Fibroblast of lung (primary cell): ENCODE measurements around the gene MRPS9. TPM values are rescaled to one million over a fixed set of nuclear protein-coding genes. Genes with fewer than 3 reads are reported as not detected.

Experiments
- DNase-seq, 2 donors: peaks; one replicate each; pipeline versions ENCODE4 v3.0.0 to v3.0.0-alpha.2; 2010; ENCODE audit warnings: low read depth in 2 of 2
- H2AFZ ChIP-seq: 2 replicates; pipeline ENCODE4 v1.5.1; 2012; ENCODE audit warnings: low read length, control low read depth, inconsistent platforms
- H3K27ac ChIP-seq: 2 replicates; pipeline ENCODE4 v1.5.1; 2011; ENCODE audit warnings: low read length, control low read depth; ENCODE audit not compliant: insufficient read depth
- H3K27me3 ChIP-seq: 2 replicates; pipeline ENCODE4 v1.5.1; 2011; ENCODE audit warnings: mild to moderate bottlenecking, low read length; ENCODE audit not compliant: control insufficient read depth, insufficient read depth
- H3K36me3 ChIP-seq: 2 replicates; pipeline ENCODE4 v1.5.1; 2011; ENCODE audit warnings: low read length; ENCODE audit not compliant: control insufficient read depth, insufficient read depth
- H3K4me1 ChIP-seq: 2 replicates; pipeline ENCODE4 v1.5.1; 2011; ENCODE audit warnings: low read length; ENCODE audit not compliant: control insufficient read depth, insufficient read depth; ENCODE audit errors: extremely low read depth
- H3K4me2 ChIP-seq: 2 replicates; pipeline ENCODE4 v1.5.1; 2011; ENCODE audit warnings: low read length, control low read depth; ENCODE audit not compliant: insufficient read depth; ENCODE audit errors: extremely low read depth
- H3K4me3 ChIP-seq, 4 experiments: fragments of 200-600 bp in 1 of 4; sonication (generic) in 1 of 4; replicated peaks in 1 of 4; 2 replicates each; pipeline ENCODE4 v1.5.1; 2011 to 2016; ENCODE audit warnings: low read length in 4 of 4, low read depth in 3 of 4, mild to moderate bottlenecking in 3 of 4, control low read depth in 2 of 4, inconsistent platforms in 1 of 4, mixed read lengths in 1 of 4; ENCODE audit not compliant: insufficient read depth in 1 of 4; ENCODE audit errors: control extremely low read depth in 1 of 4
- H3K79me2 ChIP-seq: 2 replicates; pipeline ENCODE4 v1.5.1; 2012; ENCODE audit warnings: mild to moderate bottlenecking, low read length, inconsistent platforms; ENCODE audit not compliant: control insufficient read depth, insufficient read depth
- H3K9ac ChIP-seq: 2 replicates; pipeline ENCODE4 v1.5.1; 2011; ENCODE audit warnings: mild to moderate bottlenecking, low read length, control low read depth; ENCODE audit not compliant: insufficient read depth
- H3K9me3 ChIP-seq: 2 replicates; pipeline ENCODE4 v1.5.1; 2012; ENCODE audit warnings: low read depth, low read length; ENCODE audit not compliant: control insufficient read depth, insufficient read depth
- H4K20me1 ChIP-seq: 2 replicates; pipeline ENCODE4 v1.5.1; 2011; ENCODE audit warnings: low read length; ENCODE audit not compliant: control insufficient read depth, insufficient read depth; ENCODE audit errors: extremely low read depth
- EZH2 ChIP-seq: IDR thresholded peaks from 2 replicates; pipeline ENCODE4 v1.5.1; 2012; ENCODE audit warnings: low read length, control low read depth, mild to moderate bottlenecking; ENCODE audit errors: missing control alignments
- polyA minus RNA-seq: library from RNA; depleted of rRNA, polyadenylated mRNA; stranded (reverse); fragments of >200 nt; gene quantifications from 2 replicates; pipeline ENCODE4 v1.2.3, GENCODE V29; 2011; ENCODE audit warnings: low replicate concordance
- polyA plus RNA-seq, 2 donors: library from polyadenylated mRNA; depleted of rRNA in 1 of 2; stranded (reverse) in 1 of 2; unstranded in 1 of 2; fragments of >200 nt; gene quantifications; 2 replicates each; pipeline ENCODE4 v1.2.1, GENCODE V29; 2011 to 2012; ENCODE audit warnings: missing spikeins in 1 of 2
- total RNA-seq: library from RNA; depleted of rRNA; stranded (reverse); fragments of >200 nt; gene quantifications from 2 replicates; pipeline ENCODE4 v1.2.1, GENCODE V29; 2014
- TF ChIP-seq, protein P1 (sequence below), 2 donors: IDR thresholded peaks in 1 of 2; conservative IDR thresholded peaks in 1 of 2; 1 replicate in 1 of 2; 2 replicates in 1 of 2; pipeline ENCODE4 v1.5.1; 2011 to 2012; ENCODE audit warnings: low read length in 2 of 2, control low read depth in 1 of 2, inconsistent platforms in 1 of 2, low read depth in 1 of 2, mild to moderate bottlenecking in 1 of 2

MRPS9 gene
- 21.3 and 21.6 TPM in 2 replicates for total RNA-seq
- polyA plus RNA-seq: 25.3 and 30.7 TPM in 2 replicates
- 21.1 and 26.4 TPM in 2 replicates for polyA plus RNA-seq (2012)
- 4.6 and 6.6 TPM in 2 replicates for polyA minus RNA-seq

DNA sequence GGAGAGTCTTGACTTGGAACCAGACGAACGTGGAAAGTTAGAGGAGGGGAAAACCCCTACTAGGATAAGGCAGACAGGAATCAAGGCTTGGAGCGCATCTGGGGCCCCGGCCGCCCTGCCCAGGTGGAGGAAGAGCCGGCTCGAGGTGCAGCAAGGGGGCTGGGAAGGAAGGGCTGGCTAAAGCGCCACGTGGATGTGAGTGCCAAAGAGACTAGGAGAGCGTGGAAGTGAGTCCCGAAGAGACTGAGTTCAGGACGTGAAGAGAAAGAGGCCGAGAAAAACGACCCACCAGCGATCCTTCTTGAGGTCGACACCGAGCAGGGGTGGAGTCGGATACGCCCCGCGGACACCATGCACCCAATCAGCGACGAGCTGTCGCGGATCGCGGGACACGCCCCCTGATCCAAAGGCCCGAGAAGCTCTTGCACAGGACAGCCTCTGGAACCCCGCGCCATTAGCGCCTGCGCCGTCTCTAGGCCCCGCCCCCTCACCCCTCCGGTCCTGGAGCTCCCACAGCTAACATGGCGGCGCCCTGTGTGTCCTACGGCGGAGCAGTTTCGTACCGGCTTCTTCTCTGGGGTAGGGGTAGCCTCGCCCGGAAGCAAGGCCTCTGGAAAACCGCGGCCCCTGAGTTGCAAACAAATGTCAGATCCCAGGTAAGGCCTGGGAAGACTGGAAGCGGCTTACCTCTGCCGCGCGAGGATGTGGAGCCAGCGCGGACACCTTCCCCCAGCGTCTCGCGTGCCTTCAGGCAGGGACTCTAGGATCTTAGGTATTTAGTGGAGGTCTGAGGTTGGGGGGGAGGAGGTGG is at the start of gene MRPS9:
MRPS9 (plus strand) TSS at position 498 of the 811 bp plus-strand sequence; CDS start at position 522, 24 bp downstream.
- peak within 1 kb of the TSS; percentile 98 for H2AFZ ChIP-seq
- H3K9me3 ChIP-seq: no peaks in the 10 kb centered on the region
- peak within 1 kb of the TSS; percentile 68 to 98 (median 80) for H3K4me3 ChIP-seq
- peak; percentile 96 for DNase-seq
- peaks cover 10% of the 10 kb centered on the region for H3K79me2 ChIP-seq
- H3K4me1 ChIP-seq: peaks cover 4% of the 10 kb centered on the region
- TF ChIP-seq, protein P1, sequence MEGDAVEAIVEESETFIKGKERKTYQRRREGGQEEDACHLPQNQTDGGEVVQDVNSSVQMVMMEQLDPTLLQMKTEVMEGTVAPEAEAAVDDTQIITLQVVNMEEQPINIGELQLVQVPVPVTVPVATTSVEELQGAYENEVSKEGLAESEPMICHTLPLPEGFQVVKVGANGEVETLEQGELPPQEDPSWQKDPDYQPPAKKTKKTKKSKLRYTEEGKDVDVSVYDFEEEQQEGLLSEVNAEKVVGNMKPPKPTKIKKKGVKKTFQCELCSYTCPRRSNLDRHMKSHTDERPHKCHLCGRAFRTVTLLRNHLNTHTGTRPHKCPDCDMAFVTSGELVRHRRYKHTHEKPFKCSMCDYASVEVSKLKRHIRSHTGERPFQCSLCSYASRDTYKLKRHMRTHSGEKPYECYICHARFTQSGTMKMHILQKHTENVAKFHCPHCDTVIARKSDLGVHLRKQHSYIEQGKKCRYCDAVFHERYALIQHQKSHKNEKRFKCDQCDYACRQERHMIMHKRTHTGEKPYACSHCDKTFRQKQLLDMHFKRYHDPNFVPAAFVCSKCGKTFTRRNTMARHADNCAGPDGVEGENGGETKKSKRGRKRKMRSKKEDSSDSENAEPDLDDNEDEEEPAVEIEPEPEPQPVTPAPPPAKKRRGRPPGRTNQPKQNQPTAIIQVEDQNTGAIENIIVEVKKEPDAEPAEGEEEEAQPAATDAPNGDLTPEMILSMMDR (conservative IDR thresholded peaks at IDR 0.05 in 1 of 2, IDR thresholded peaks at IDR 0.05 in 1 of 2; ENCODE audit: low read depth in 1 of 2, low read length in 2 of 2): no peak
- no peak for TF ChIP-seq EZH2
- peak within 1 kb of the TSS; percentile 99 for H3K4me2 ChIP-seq
- no peaks in the 10 kb centered on the region for H3K36me3 ChIP-seq
- no peaks in the 10 kb centered on the region for H3K27me3 ChIP-seq
- H3K27ac ChIP-seq: peak within 1 kb of the TSS; percentile 72
- no peaks in the 10 kb centered on the region for H4K20me1 ChIP-seq
- peak within 1 kb of the TSS; percentile 76 for H3K9ac ChIP-seq

DNA sequence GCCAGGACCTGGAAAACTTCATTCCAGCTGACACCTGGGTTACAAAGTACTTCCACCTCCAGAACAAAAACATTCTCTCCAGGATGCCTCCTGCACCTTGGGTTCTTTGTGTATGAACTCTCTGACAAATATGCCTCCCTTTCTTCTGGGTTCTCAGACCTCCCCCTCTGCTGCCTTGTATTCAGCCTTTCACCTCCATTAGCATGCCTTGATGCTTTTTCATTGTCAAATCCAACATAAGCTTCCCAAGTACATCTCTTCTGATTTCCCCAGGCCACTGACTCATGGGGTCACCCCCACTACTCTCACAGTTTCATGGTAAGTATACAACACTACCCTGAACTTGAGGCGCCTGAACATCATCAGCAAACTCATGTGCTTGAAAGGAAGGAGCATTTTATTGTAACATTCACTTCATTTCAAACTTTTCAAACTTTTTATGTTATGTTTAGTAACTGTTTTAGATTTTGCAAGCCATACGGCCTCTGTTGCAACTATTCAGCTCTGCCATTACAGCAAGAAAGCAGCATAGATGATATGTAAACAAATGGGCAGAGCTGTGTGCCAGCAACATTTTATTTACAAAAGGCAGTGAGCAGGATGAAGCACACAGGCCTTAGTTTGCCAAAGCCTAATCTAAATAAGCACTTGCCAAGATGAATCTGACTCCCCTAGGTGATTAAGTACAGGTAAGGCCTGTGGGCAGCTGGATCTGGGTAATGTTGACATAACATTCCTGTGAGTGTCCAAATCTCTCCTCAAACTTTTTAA is 32.5 kb upstream of the MRPS9 start:
- H3K36me3 ChIP-seq: no peaks in the 10 kb centered on the region
- no peaks in the 10 kb centered on the region for H3K79me2 ChIP-seq
- H3K4me1 ChIP-seq: no peaks in the 10 kb centered on the region
- no peak overlapping the region for H3K4me3 ChIP-seq
- peak in 1 of 2 donors; percentile 2 for DNase-seq
- TF ChIP-seq, protein P1 (conservative IDR thresholded peaks at IDR 0.05 in 1 of 2, IDR thresholded peaks at IDR 0.05 in 1 of 2; ENCODE audit: low read depth in 1 of 2, low read length in 2 of 2): no peak
- TF ChIP-seq EZH2: no peak
- no peak overlapping the region for H3K27ac ChIP-seq
- H3K9me3 ChIP-seq: no peaks in the 10 kb centered on the region
- H3K9ac ChIP-seq: no peak overlapping the region
- H2AFZ ChIP-seq: no peak overlapping the region
- no peaks in the 10 kb centered on the region for H4K20me1 ChIP-seq
- no peaks in the 10 kb centered on the region for H3K27me3 ChIP-seq
- H3K4me2 ChIP-seq: no peak overlapping the region

DNA sequence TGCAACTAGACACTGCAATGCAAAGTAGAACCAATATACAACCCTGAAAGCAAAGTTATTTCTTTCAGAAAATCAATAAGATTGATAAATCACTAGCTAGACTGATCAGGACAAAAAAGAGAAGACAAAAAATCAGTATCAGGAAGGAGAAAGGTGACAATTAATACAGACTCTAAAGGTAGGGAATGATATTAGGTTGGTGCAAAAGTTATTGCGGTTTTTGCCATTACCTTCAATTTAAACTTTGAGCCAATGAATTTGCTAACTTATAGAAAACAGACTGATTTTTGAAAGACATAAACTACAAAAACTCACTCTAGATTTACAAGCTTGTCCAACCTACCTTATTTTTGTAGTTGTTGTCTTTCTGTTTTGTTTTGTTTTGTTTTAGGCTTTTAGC is 30.5 kb upstream of the MRPS9 start:
- Histone ChIP-seq H3K27ac (no peak overlapping the region), H3K27me3 (no peaks in the 10 kb centered on the region), H3K9me3 (no peaks in the 10 kb centered on the region), H2AFZ (no peak overlapping the region), H3K36me3 (no peaks in the 10 kb centered on the region), H4K20me1 (no peaks in the 10 kb centered on the region), H3K4me1 (no peaks in the 10 kb centered on the region), H3K4me3 (no peak overlapping the region), H3K9ac (no peak overlapping the region), H3K4me2 (no peak overlapping the region), H3K79me2 (no peaks in the 10 kb centered on the region)
- TF ChIP-seq EZH2: no peak
- TF ChIP-seq, protein P1 (conservative IDR thresholded peaks at IDR 0.05 in 1 of 2, IDR thresholded peaks at IDR 0.05 in 1 of 2; ENCODE audit: low read depth in 1 of 2, low read length in 2 of 2): no peak
- DNase-seq: no peak
